SK-N-SH (cell line): ENCODE results near the gene KDSR. TPM values are rescaled to one million over a fixed set of nuclear protein-coding genes. Genes with fewer than 3 reads are reported as not detected.

Experiments
- CTCF ChIA-PET: fragments of 300-600, 350-600 bp; formaldehyde crosslinking; extraction: SDS; loops from one replicate; lab custom pipeline; 2021; lab: Yijun Ruan, JAX
- POLR2A ChIA-PET: fragments of 350-600 bp; sonication (Branson Sonifier 250); formaldehyde crosslinking; extraction: SDS; loops from one replicate; lab custom pipeline; 2020; ENCODE audit warnings: antibody characterized with exemption, inconsistent platforms; lab: Yijun Ruan, JAX
- DNase-seq: peaks from one replicate; pipeline ENCODE4 v3.0.0; 2012
- H2AFZ ChIP-seq: fragments of 200-600 bp; sonication (generic); 2 replicates; pipeline ENCODE4 v1.8.1; 2016; ENCODE audit warnings: antibody characterized with exemption, mild to moderate bottlenecking, low read depth
- H3F3A ChIP-seq: fragments of 200-600 bp; sonication (generic); replicated peaks from 2 replicates; pipeline ENCODE3; 2016; ENCODE audit warnings: antibody characterized with exemption, mild to moderate bottlenecking; ENCODE audit not compliant: insufficient read depth
- H3K27ac ChIP-seq, 2 experiments: fragments of 200-500 bp in 1 of 2; fragments of 200-600 bp in 1 of 2; sonication (Bioruptor generic) in 1 of 2; sonication (generic), shearing (Covaris generic) in 1 of 2; 2 replicates each; pipeline versions ENCODE4 v1.5.1 to v1.6.1; 2014 to 2016; ENCODE audit warnings: low read depth in 2 of 2, inconsistent platforms in 1 of 2, low read length in 1 of 2, mild to moderate bottlenecking in 1 of 2, mixed read lengths in 1 of 2
- H3K27me3 ChIP-seq: fragments of 200-600 bp; sonication (generic), shearing (Covaris generic); 2 replicates; pipeline ENCODE4 v1.6.1; 2016; ENCODE audit warnings: mixed run types; ENCODE audit not compliant: insufficient read depth
- H3K36me3 ChIP-seq, 2 experiments: fragments of 200-500 bp in 1 of 2; fragments of 200-600 bp in 1 of 2; sonication (Bioruptor generic) in 1 of 2; sonication (generic) in 1 of 2; replicated peaks in 1 of 2; 2 replicates each; pipeline versions ENCODE3 to v1.5.1; 2014 to 2016; ENCODE audit warnings: low read length in 1 of 2, mild to moderate bottlenecking in 1 of 2; ENCODE audit not compliant: insufficient read depth in 2 of 2, control insufficient read depth in 1 of 2
- H3K4me1 ChIP-seq, 2 experiments: fragments of 200-500 bp in 1 of 2; fragments of 200-600 bp in 1 of 2; sonication (Bioruptor generic) in 1 of 2; sonication (generic), shearing (Covaris generic) in 1 of 2; 2 replicates each; pipeline versions ENCODE4 v1.5.1 to v1.6.1; 2014 to 2016; ENCODE audit warnings: low read depth in 1 of 2, low read length in 1 of 2, mixed run types in 1 of 2; ENCODE audit not compliant: insufficient read depth in 2 of 2, control insufficient read depth in 1 of 2
- H3K4me2 ChIP-seq: fragments of 200-600 bp; sonication (generic), shearing (Covaris generic); 2 replicates; pipeline ENCODE4 v1.6.1; 2017; ENCODE audit warnings: mixed run types
- H3K4me3 ChIP-seq, 2 experiments: fragments of 200-500 bp in 1 of 2; fragments of 200-600 bp in 1 of 2; sonication (Bioruptor generic) in 1 of 2; sonication (generic), shearing (Covaris generic) in 1 of 2; 2 replicates each; pipeline versions ENCODE4 v1.5.1 to v1.8.1; 2014 to 2016; ENCODE audit warnings: low read depth in 2 of 2, inconsistent platforms in 1 of 2, low read length in 1 of 2, mild to moderate bottlenecking in 1 of 2, mixed read lengths in 1 of 2, moderate library complexity in 1 of 2
- H3K79me2 ChIP-seq: fragments of 200-600 bp; sonication (generic); 2 replicates; pipeline ENCODE4 v1.8.1; 2017; ENCODE audit warnings: mild to moderate bottlenecking; ENCODE audit not compliant: insufficient read depth
- H3K9ac ChIP-seq: fragments of 200-600 bp; sonication (generic); 2 replicates; pipeline ENCODE4 v1.6.1; 2017; ENCODE audit warnings: mixed run types
- H3K9me2 ChIP-seq: fragments of 200-600 bp; sonication (generic); 2 replicates; pipeline ENCODE4 v1.6.1; 2017; ENCODE audit warnings: mixed run types
- H3K9me3 ChIP-seq: fragments of 200-600 bp; sonication (generic); 2 replicates; pipeline ENCODE4 v1.6.1; 2017; ENCODE audit warnings: mixed run types, mild to moderate bottlenecking, moderate library complexity
- H4K20me1 ChIP-seq: fragments of 200-600 bp; sonication (generic); 2 replicates; pipeline ENCODE4 v1.6.1; 2017; ENCODE audit warnings: mild to moderate bottlenecking, mixed run types; ENCODE audit not compliant: insufficient read depth
- ELF1 ChIP-seq: IDR thresholded peaks from 2 replicates; pipeline ENCODE4 v1.4.0; 2012
- EP300 ChIP-seq, 2 experiments: IDR thresholded peaks; 2 replicates each; pipeline versions ENCODE4 v1.4.0 to v1.6.1; 2012; ENCODE audit warnings: borderline replicate concordance in 1 of 2, low read depth in 1 of 2, low read length in 1 of 2
- FOSL2 ChIP-seq: IDR thresholded peaks from 2 replicates; pipeline ENCODE4 v1.4.0; 2012; ENCODE audit warnings: low read depth, mild to moderate bottlenecking, moderate library complexity, borderline replicate concordance
- GABPA ChIP-seq: IDR thresholded peaks from 2 replicates; pipeline ENCODE4 v1.4.0; 2012; ENCODE audit warnings: low read depth, mild to moderate bottlenecking
- GATA2 ChIP-seq: sonication (generic); formaldehyde crosslinking; IDR thresholded peaks from 2 replicates; pipeline ENCODE4 v1.5.0; 2020; ENCODE audit warnings: mild to moderate bottlenecking, missing genetic modification reagents
- MEF2A ChIP-seq: IDR thresholded peaks from 2 replicates; pipeline ENCODE4 v1.4.0; 2012; ENCODE audit warnings: low read depth, borderline replicate concordance
- PBX3 ChIP-seq: IDR thresholded peaks from 2 replicates; pipeline ENCODE4; 2012
- TAF1 ChIP-seq: IDR thresholded peaks from 2 replicates; pipeline ENCODE4 v1.6.1; 2012; ENCODE audit warnings: low read depth, mild to moderate bottlenecking, low read length, moderate library complexity, borderline replicate concordance
- TCF12 ChIP-seq: IDR thresholded peaks from 2 replicates; pipeline ENCODE4 v1.4.0; 2012
- TEAD4 ChIP-seq: IDR thresholded peaks from 2 replicates; pipeline ENCODE4 v1.4.0; 2012; ENCODE audit warnings: mild to moderate bottlenecking, borderline replicate concordance; ENCODE audit not compliant: insufficient read depth
- USF2 ChIP-seq: fragments of 150-350 bp; IDR thresholded peaks from 2 replicates; pipeline ENCODE4 v1.6.1; 2017; ENCODE audit warnings: antibody characterized with exemption, low read length, low read depth, borderline replicate concordance
- WGBS: methylation state at CpG from one replicate; pipeline ENCODE4 v1.1.6; 2017; ENCODE audit warnings: low lambda C conversion rate; 5-methylcytosine and 5-hydroxymethylcytosine counted together
- polyA plus RNA-seq, 3 experiments: library from polyadenylated mRNA; depleted of rRNA; stranded (reverse); fragments of >200 nt; gene quantifications; 2 replicates each; pipeline ENCODE4 v1.2.3, GENCODE V29; 2012

Gene KDSR
- polyA plus RNA-seq, 1 of the 3 experiments (the other 2 are of a cell fraction), result 22.3 TPM

- peak; percentile 79 for TF ChIP-seq PBX3
- peak; percentile 54; the same call in 1 of the 2 replicates for TF ChIP-seq TEAD4
- TF ChIP-seq MEF2A, result no peak
- no peak for TF ChIP-seq ELF1
- TF ChIP-seq TCF12, result peak; percentile 63
Measured at GRCh38 chr18:63336366-63337099, 30.5 kb downstream of the KDSR start (continued).

- peaks cover 50 to 51% of the 10 kb centered on the region in 2 experiments for H3K36me3 ChIP-seq
- CTCF ChIA-PET, result interaction anchor here (0.7 to 2.9 kb wide), 4 partner anchors 9 to 316 kb away, joined by 3 to 21 read pairs (median 6); no protein-coding TSS in a partner anchor
Measured at GRCh38 chr18:63331105-63331504, 35.9 kb downstream of the KDSR start.

More at GRCh38 chr18:63331105-63331504, 35.9 kb downstream of the KDSR start:
- Histone ChIP-seq H3K4me2 (no peak overlapping the region), H3K27ac (no peak overlapping the region; a peak in 1 of 4 replicates), H3K79me2 (no peaks in the 10 kb centered on the region), H3K4me3 (no peak overlapping the region), H3F3A (peaks cover 7% of the 10 kb centered on the region), H2AFZ (no peak overlapping the region), H3K27me3 (no peaks in the 10 kb centered on the region), H3K9ac (no peak overlapping the region), H3K4me1 (no peaks in the 10 kb centered on the region), H3K9me3 (no peaks in the 10 kb centered on the region), H3K9me2 (no peaks in the 10 kb centered on the region), H4K20me1 (no peaks in the 10 kb centered on the region)
- POLR2A ChIA-PET, result no interaction called here
- 93% methylated on average over 4 of the region's 4 CpGs for WGBS
- no peak for TF ChIP-seq GABPA
- TF ChIP-seq TAF1, result no peak
- TF ChIP-seq MEF2A, result no peak
- no peak for TF ChIP-seq TEAD4
- no peak for TF ChIP-seq GATA2 (CRISPR knock-in tag)
- TF ChIP-seq FOSL2, result no peak
- TF ChIP-seq EP300 (IDR thresholded peaks at IDR 0.05; ENCODE audit: borderline replicate concordance in 1 of 2, low read depth in 1 of 2, low read length in 1 of 2), result no peak
- TF ChIP-seq PBX3, result no peak
- no peak for TF ChIP-seq USF2
- no peak for DNase-seq
